Neuron (in vitro differentiated cells): ENCODE results near the gene ANKS3.

Experiments used
- H2AFZ ChIP-seq: one replicate; pipeline ENCODE4 v1.6.1; 2013; ENCODE audit warnings: low read depth, mild to moderate bottlenecking, inconsistent platforms, low read length, moderate library complexity
- H3K27me3 ChIP-seq: one replicate; pipeline ENCODE4 v1.6.1; 2013; ENCODE audit warnings: low read length; ENCODE audit not compliant: insufficient read depth
- H3K36me3 ChIP-seq: one replicate; pipeline ENCODE4 v1.6.1; 2013; ENCODE audit warnings: low read length; ENCODE audit not compliant: insufficient read depth
- H3K4me1 ChIP-seq: one replicate; pipeline ENCODE4 v1.6.1; 2013; ENCODE audit warnings: low read length; ENCODE audit not compliant: insufficient read depth
- H3K4me3 ChIP-seq: 2 replicates; pipeline ENCODE4 v1.5.1; 2013; ENCODE audit warnings: mild to moderate bottlenecking, low read length, moderate library complexity
- H3K9me3 ChIP-seq: one replicate; pipeline ENCODE4 v1.6.1; 2013; ENCODE audit warnings: low read length

Gene ANKS3

GRCh38 chr16:4679850-4680636 lies 54.0 kb downstream of the ANKS3 start:
- Histone ChIP-seq H3K36me3 (peaks cover 48% of the 10 kb centered on the region), H3K27me3 (no peaks in the 10 kb centered on the region)

GRCh38 chr16:4679156-4679849 lies 54.8 kb downstream of the ANKS3 start:
- Histone ChIP-seq H2AFZ (no peak overlapping the region), H3K4me3 (no peak overlapping the region), H3K27me3 (no peaks in the 10 kb centered on the region), H3K9me3 (no peaks in the 10 kb centered on the region), H3K36me3 (peaks cover 41% of the 10 kb centered on the region), H3K4me1 (no peaks in the 10 kb centered on the region)

More at GRCh38 chr16:4679850-4680636, 54.0 kb downstream of the ANKS3 start:
- H3K4me3 ChIP-seq = no peak overlapping the region
- no peak overlapping the region for H2AFZ ChIP-seq
- H3K9me3 ChIP-seq = no peaks in the 10 kb centered on the region
- H3K4me1 ChIP-seq = no peaks in the 10 kb centered on the region

- Histone ChIP-seq H3K27me3 (no peaks in the 10 kb centered on the region), H3K9me3 (no peaks in the 10 kb centered on the region), H3K36me3 (peaks cover 37% of the 10 kb centered on the region), H3K4me1 (no peaks in the 10 kb centered on the region), H3K4me3 (no peak overlapping the region), H2AFZ (no peak overlapping the region)
These were observed 55.5 kb downstream of the ANKS3 start for GRCh38 chr16:4678596-4678995.

GRCh38 chr16:4677994-4678393 lies 56.1 kb downstream of the ANKS3 start:
- Histone ChIP-seq H3K27me3 (no peaks in the 10 kb centered on the region), H2AFZ (no peak overlapping the region), H3K4me3 (no peak overlapping the region), H3K4me1 (no peaks in the 10 kb centered on the region), H3K9me3 (no peaks in the 10 kb centered on the region), H3K36me3 (peaks cover 39% of the 10 kb centered on the region)

GRCh38 chr16:4677390-4677789 lies 56.7 kb downstream of the ANKS3 start:
- Histone ChIP-seq H3K27me3 (no peaks in the 10 kb centered on the region), H3K9me3 (no peaks in the 10 kb centered on the region), H3K36me3 (peaks cover 35% of the 10 kb centered on the region), H2AFZ (no peak overlapping the region), H3K4me3 (no peak overlapping the region), H3K4me1 (no peaks in the 10 kb centered on the region)

- Histone ChIP-seq H3K36me3 (peaks cover 29% of the 10 kb centered on the region), H3K27me3 (no peaks in the 10 kb centered on the region), H3K4me3 (no peak overlapping the region), H3K9me3 (no peaks in the 10 kb centered on the region), H2AFZ (no peak overlapping the region), H3K4me1 (no peaks in the 10 kb centered on the region)
These were observed 57.2 kb downstream of the ANKS3 start for GRCh38 chr16:4676831-4677230.

- H3K9me3 ChIP-seq = no peaks in the 10 kb centered on the region
- H3K27me3 ChIP-seq = no peaks in the 10 kb centered on the region
- H3K4me1 ChIP-seq = no peaks in the 10 kb centered on the region
- H3K36me3 ChIP-seq = peaks cover 28% of the 10 kb centered on the region
- H3K4me3 ChIP-seq = no peak overlapping the region
- H2AFZ ChIP-seq = no peak overlapping the region
These were observed 57.9 kb downstream of the ANKS3 start for GRCh38 chr16:4675864-4676786.

GRCh38 chr16:4674926-4675530 lies 59.0 kb downstream of the ANKS3 start:
- Histone ChIP-seq H3K27me3 (no peaks in the 10 kb centered on the region), H3K4me3 (no peak overlapping the region), H3K36me3 (peaks cover 36% of the 10 kb centered on the region), H3K4me1 (no peaks in the 10 kb centered on the region), H3K9me3 (no peaks in the 10 kb centered on the region), H2AFZ (no peak overlapping the region)

- H3K4me3 ChIP-seq = no peak overlapping the region
- no peak overlapping the region for H2AFZ ChIP-seq
- no peaks in the 10 kb centered on the region for H3K9me3 ChIP-seq
- H3K36me3 ChIP-seq = peaks cover 46% of the 10 kb centered on the region
- H3K27me3 ChIP-seq = no peaks in the 10 kb centered on the region
- H3K4me1 ChIP-seq = no peaks in the 10 kb centered on the region
These were observed 60.6 kb downstream of the ANKS3 start for GRCh38 chr16:4673387-4674046.

GRCh38 chr16:4668313-4668960 lies 65.6 kb downstream of the ANKS3 start:
- Histone ChIP-seq H3K4me1 (no peaks in the 10 kb centered on the region), H2AFZ (no peak overlapping the region), H3K9me3 (no peaks in the 10 kb centered on the region), H3K27me3 (no peaks in the 10 kb centered on the region), H3K36me3 (peaks cover 67% of the 10 kb centered on the region), H3K4me3 (no peak overlapping the region)

- H3K9me3 ChIP-seq = no peaks in the 10 kb centered on the region
- H3K4me1 ChIP-seq = no peaks in the 10 kb centered on the region
- peaks cover 62% of the 10 kb centered on the region for H3K36me3 ChIP-seq
- no peak overlapping the region for H2AFZ ChIP-seq
- no peaks in the 10 kb centered on the region for H3K27me3 ChIP-seq
- no peak overlapping the region for H3K4me3 ChIP-seq
These were observed 66.7 kb downstream of the ANKS3 start for GRCh38 chr16:4667203-4667963.
